Naive thymus-derived CD8-positive, alpha-beta T cell (primary cell): ENCODE data around the gene RNU5B-1. TPM values are rescaled to one million over a fixed set of nuclear protein-coding genes. Genes with fewer than 3 reads are reported as not detected.

Source experiments
- ATAC-seq, 2 donors: fragments of 150-1000 bp; cut with Tn5 transposase in 1 of 2; sonication (Bioruptor Pico), chemical (Tn5 transposase) in 1 of 2; 1 replicate in 1 of 2; 2 replicates in 1 of 2; pipeline ENCODE4 v1.10.0; 2021; ENCODE audit warnings: mild to moderate bottlenecking in 2 of 2, moderate library complexity in 2 of 2
- POLR2A ChIA-PET: fragments of 350-600 bp; sonication (Branson Sonifier 250); formaldehyde crosslinking; loops from one replicate; lab custom pipeline; 2021; ENCODE audit warnings: antibody characterized with exemption; lab: Charles Lee
- DNase-seq, 10 donors: peaks; one replicate each; pipeline versions ENCODE4 v3.0.0 to v3.0.0-alpha.2; 2020 to 2022
- H3K27ac Mint-ChIP-seq, 10 donors: one replicate each; pipeline ENCODE4 v1.8.0; 2020 to 2022; ENCODE audit warnings: mild to moderate bottlenecking in 10 of 10, mixed read lengths in 10 of 10, moderate library complexity in 4 of 10, inconsistent platforms in 1 of 10
- H3K27me3 Mint-ChIP-seq, 5 donors: one replicate each; pipeline ENCODE4 v1.8.0; 2021 to 2022; ENCODE audit warnings: mixed read lengths in 5 of 5
- H3K36me3 Mint-ChIP-seq, 3 donors: one replicate each; pipeline ENCODE4 v1.8.0; 2020 to 2022; ENCODE audit warnings: mixed read lengths in 3 of 3, mild to moderate bottlenecking in 2 of 3, inconsistent platforms in 1 of 3
- H3K4me1 Mint-ChIP-seq, 4 donors: one replicate each; pipeline ENCODE4 v1.8.0; 2021 to 2022; ENCODE audit warnings: mixed read lengths in 4 of 4
- H3K4me3 Mint-ChIP-seq, 10 donors: one replicate each; pipeline ENCODE4 v1.8.0; 2020 to 2022; ENCODE audit warnings: mild to moderate bottlenecking in 10 of 10, mixed read lengths in 10 of 10, moderate library complexity in 6 of 10, inconsistent platforms in 1 of 10
- H3K9me3 Mint-ChIP-seq, 9 donors: one replicate each; pipeline ENCODE4 v1.8.0; 2020 to 2022; ENCODE audit warnings: mixed read lengths in 9 of 9, mild to moderate bottlenecking in 3 of 9, inconsistent platforms in 1 of 9, moderate library complexity in 1 of 9
- polyA plus RNA-seq, 3 donors: library from polyadenylated mRNA; unstranded; fragments of 300-500 nt; fragmentation: Illumina TruSeq; gene quantifications; one replicate each; pipeline ENCODE4 v1.2.3, GENCODE V29; 2021
- total RNA-seq, 8 experiments: library from RNA in 2 of 8; stranded (reverse) in 2 of 8; gene quantifications; one replicate each; pipeline ENCODE4 v1.2.3 and lab custom pipeline; 2021 to 2026

RNU5B-1 gene
- total and polyA plus RNA-seq, 5 experiments from 2014 or later: 20.8 to 33.0 TPM; not detected in 3

DNA sequence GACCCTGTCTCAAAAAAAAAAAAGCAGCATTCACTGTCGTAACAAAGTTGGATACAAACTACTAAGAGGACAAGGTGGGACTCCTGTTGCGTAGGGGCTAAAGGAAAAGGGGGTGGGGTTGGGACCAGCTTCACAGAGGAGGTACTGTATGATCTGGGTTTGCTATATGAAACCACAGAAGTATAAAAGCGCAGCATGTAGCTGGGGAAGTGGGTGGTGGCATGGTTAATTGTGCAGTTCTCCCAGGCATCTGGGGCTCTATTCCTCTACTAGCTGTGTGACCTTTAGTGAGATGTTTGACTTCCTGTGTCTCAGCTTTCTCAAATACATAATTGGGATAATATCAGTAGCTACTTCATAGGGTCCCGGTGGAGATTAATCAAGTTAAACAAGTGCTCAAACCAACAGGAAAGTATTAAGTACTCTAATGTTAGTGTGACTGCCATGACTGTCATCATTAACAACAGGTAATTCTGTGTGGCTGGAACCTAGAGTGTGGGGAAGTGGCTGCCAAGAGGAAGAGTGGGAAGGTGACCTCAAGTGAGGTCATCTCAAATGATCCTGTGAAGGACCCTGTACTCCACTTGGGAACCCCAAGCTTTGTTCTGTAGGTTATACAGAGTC is 29.3 kb upstream of the RNU5B-1 start:
- ATAC-seq (peak; percentile 94), DNase-seq (peak in 6 of 10 donors; percentile 12 to 67 (median 38))
- Mint-ChIP-seq H3K27me3 (no peaks in the 10 kb centered on the region), H3K27ac (peak overlapping the region; percentile 59 to 93 (median 90)), H3K4me3 (peak overlapping the region; percentile 9 to 81 (median 62)), H3K9me3 (no peaks in the 10 kb centered on the region), H3K36me3 (peaks cover 0 to 17% (median 0%) of the 10 kb centered on the region in 3 donors), H3K4me1 (peaks cover 33 to 71% (median 47%) of the 10 kb centered on the region in 4 donors)
- POLR2A ChIA-PET: interaction anchor here (1.1 to 4.0 kb wide), 3 partner anchors 11 to 29 kb away, joined by 5 to 32 read pairs (median 7); partner anchors contain the start of genes PARP16 and RNU5B-1

DNA sequence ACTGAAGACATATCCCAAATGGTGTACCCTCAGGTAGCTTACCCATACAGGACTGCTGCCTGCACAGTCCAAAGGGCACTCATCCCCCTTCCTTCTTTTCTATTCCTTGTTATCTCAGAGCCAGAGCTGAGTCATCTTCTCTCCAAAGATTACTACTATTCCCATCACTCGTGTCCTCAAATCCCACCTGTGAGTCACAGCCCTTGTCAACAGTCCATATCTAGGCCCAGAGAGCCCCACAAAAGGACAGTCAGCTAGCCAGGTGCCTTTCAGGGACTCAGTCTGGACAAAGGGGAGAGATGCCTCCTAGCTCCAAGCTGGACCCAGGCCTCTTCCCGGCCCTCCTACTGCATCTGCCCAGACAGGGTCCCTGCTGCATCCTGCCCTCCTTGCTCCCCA is 28.8 kb upstream of the RNU5B-1 start:
- POLR2A ChIA-PET: interaction anchor here (1.1 to 4.0 kb wide), 3 partner anchors 11 to 29 kb away, joined by 5 to 32 read pairs (median 7); partner anchors contain the start of genes PARP16 and RNU5B-1
- no peak for ATAC-seq
- H3K9me3 Mint-ChIP-seq: no peaks in the 10 kb centered on the region

GRCh38 chr15:65277015-65277414 is 27.5 kb upstream of the RNU5B-1 start:
- H3K27ac Mint-ChIP-seq: peak overlapping the region in 9 of 10 donors; percentile 73 to 92 (median 78)
- peaks cover 0 to 13% (median 0%) of the 10 kb centered on the region in 3 donors for H3K36me3 Mint-ChIP-seq
- no peak for DNase-seq
- no peaks in the 10 kb centered on the region for H3K9me3 Mint-ChIP-seq
- peak overlapping the region in 4 of 10 donors; percentile 2 to 40 (median 33) for H3K4me3 Mint-ChIP-seq
- POLR2A ChIA-PET: interaction anchor here (0.6 to 2.3 kb wide), 4 partner anchors 10 to 92 kb away, joined by 3 to 10 read pairs (median 8); partner anchors contain the start of genes CLPX and PARP16
- H3K4me1 Mint-ChIP-seq: peaks cover 36 to 74% (median 55%) of the 10 kb centered on the region in 4 donors
- no peak for ATAC-seq
- H3K27me3 Mint-ChIP-seq: no peaks in the 10 kb centered on the region

More for the DNA sequence above, 28.8 kb upstream of the RNU5B-1 start:
- H3K4me3 Mint-ChIP-seq: peak overlapping the region in 9 of 10 donors; percentile 9 to 81 (median 62)
- no peak for DNase-seq
- H3K27ac Mint-ChIP-seq: peak overlapping the region; percentile 59 to 93 (median 90)
- peaks cover 36 to 73% (median 50%) of the 10 kb centered on the region in 4 donors for H3K4me1 Mint-ChIP-seq
- H3K36me3 Mint-ChIP-seq: peaks cover 0 to 13% (median 0%) of the 10 kb centered on the region in 3 donors
- no peaks in the 10 kb centered on the region for H3K27me3 Mint-ChIP-seq

DNA sequence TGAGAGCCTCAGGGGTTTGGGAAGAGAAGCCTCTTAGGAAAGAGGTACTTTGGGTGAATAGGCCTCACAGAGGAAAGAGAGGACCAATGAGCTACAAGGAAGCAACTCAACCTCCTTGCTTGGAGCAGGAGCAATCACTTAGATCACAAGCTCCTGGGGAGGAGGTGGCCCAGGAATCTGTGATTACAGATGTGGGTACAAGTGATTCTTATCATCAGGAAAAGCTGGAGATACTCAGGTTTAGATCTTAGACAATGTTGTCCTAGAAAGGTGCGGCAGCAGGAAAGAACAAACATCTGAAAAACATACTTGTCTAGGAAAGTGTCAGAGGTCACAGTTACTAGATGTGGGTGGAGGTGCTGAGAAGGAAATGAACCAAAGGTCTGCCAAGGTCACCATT is 26.0 kb upstream of the RNU5B-1 start:
- Mint-ChIP-seq H3K36me3 (peaks cover 0 to 22% (median 6%) of the 10 kb centered on the region in 3 donors), H3K9me3 (no peaks in the 10 kb centered on the region), H3K4me3 (peak overlapping the region in 1 of 10 donors; percentile 14), H3K27ac (peak overlapping the region; percentile 23 to 80 (median 50)), H3K4me1 (peaks cover 45 to 80% (median 65%) of the 10 kb centered on the region in 4 donors), H3K27me3 (no peaks in the 10 kb centered on the region)
- ATAC-seq (no peak), DNase-seq (no peak)
- POLR2A ChIA-PET: interaction anchor here (0.6 to 2.3 kb wide), 4 partner anchors 8 to 113 kb away, joined by 3 to 10 read pairs (median 5); partner anchors contain the start of gene PARP16

- Mint-ChIP-seq H3K27me3 (no peaks in the 10 kb centered on the region), H3K36me3 (peaks cover 0 to 16% (median 6%) of the 10 kb centered on the region in 3 donors), H3K27ac (peak overlapping the region; percentile 82 to 95 (median 91)), H3K4me3 (peak overlapping the region; percentile 84 to 93 (median 89)), H3K4me1 (peaks cover 21 to 62% (median 54%) of the 10 kb centered on the region in 4 donors), H3K9me3 (no peaks in the 10 kb centered on the region)
- POLR2A ChIA-PET: interaction anchor here (0.6 to 5.0 kb wide), 8 partner anchors 8 to 484 kb away, joined by 3 to 93 read pairs (median 18); partner anchors contain the start of genes CLPX, RNU5A-1 and RNU5B-1
- DNase-seq (no peak), ATAC-seq (no peak)
Observed at GRCh38 chr15:65285291-65286068, 19.0 kb upstream of the RNU5B-1 start.

DNA sequence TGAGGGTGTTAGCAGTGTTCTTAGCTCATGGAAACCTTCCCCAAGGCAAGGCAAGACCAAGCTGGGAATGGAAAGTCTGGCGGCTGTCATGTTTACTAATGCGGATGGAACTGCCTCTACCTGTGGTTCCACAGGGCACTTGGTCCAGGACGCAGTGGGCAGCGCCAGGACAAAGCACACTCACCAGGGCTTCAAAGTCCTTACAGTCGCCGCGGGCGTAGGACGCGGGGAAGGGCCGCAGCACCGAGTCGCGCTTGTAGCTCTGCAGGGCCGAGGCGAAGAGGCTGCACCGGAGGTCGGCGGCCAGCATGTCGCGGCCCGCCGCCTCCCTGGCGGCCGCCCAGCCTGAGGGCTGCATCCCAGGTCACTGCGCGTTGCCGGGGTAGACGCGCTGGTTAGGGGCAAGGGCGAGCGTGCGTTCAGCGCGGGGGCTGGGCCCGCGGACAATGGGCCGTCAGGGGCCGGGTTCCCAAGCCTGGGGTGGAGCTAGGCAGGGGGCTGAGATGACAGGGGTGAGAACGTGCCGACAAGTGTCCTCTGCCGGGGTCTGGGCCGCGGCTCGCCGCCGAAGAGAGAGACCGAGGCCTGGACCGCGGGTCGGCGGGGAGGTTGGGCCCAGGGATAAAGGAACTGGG is 18.3 kb upstream of the RNU5B-1 start:
- H3K9me3 Mint-ChIP-seq: no peaks in the 10 kb centered on the region
- H3K36me3 Mint-ChIP-seq: peaks cover 0 to 16% (median 6%) of the 10 kb centered on the region in 3 donors
- H3K4me1 Mint-ChIP-seq: peaks cover 20 to 55% (median 49%) of the 10 kb centered on the region in 4 donors
- POLR2A ChIA-PET: interaction anchor here (0.5 to 5.0 kb wide), 11 partner anchors 8 to 506 kb away, joined by 3 to 93 read pairs (median 4); partner anchors contain the start of genes CLPX, DENND4A, RNU5A-1 and RNU5B-1
- ATAC-seq (peak; percentile 13 to 32), DNase-seq (peak in 2 of 10 donors; percentile 19 to 24)
- H3K4me3 Mint-ChIP-seq: peak overlapping the region; percentile 84 to 93 (median 89)
- no peaks in the 10 kb centered on the region for H3K27me3 Mint-ChIP-seq
- peak overlapping the region; percentile 82 to 95 (median 91) for H3K27ac Mint-ChIP-seq

DNA sequence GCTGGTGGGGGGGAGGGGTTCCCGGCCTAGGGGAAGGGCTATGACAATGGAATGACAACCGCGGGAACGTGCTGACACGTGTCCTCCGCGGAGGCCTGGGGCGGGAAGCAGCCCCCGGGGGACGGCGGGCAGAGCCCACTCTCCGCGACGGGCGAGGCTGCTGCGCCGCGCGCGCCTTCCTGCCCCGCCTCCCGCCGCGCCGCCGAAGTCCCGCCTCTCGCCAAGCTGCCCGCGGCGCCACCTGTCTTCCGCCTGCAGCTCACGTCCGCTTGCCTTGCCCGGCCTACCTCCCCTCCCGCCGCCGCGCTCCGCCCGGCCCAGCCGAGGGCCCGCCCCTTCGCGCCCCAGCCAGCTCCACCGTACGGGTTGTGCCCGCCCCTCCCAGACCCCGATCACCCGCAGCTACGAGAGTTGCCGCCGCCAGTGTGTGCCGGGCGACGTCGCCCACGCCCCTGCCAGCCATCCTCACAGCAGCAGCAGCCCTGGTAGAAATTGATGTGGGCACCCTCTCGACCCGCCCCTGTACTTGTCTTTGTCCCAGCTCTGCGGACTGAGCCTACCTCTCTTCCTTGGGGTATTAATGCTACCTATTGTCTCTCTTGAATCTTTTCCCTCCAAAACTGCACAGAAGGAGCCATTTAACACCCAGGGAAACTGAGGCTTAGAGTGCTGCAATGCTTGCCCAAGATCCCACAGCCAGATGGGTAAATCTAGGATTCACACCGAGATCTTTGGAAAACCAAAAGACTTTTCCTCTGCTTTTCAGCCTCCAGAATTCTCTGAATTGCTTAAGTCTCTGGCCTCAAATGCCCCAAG is 17.6 kb upstream of the RNU5B-1 start, which contains the start of gene PARP16:
TSS of gene PARP16 (minus strand) at position 180 of the 816 bp plus-strand sequence. CDS start 457 bp downstream, outside the sequence.
- peak within 1 kb of the TSS; percentile 84 to 93 (median 89) for H3K4me3 Mint-ChIP-seq
- peak; percentile 83 to 95 (median 89) for DNase-seq
- ATAC-seq: peak; percentile 95
- H3K27me3 Mint-ChIP-seq: no peaks in the 10 kb centered on the region
- no peaks in the 10 kb centered on the region for H3K9me3 Mint-ChIP-seq
- H3K27ac Mint-ChIP-seq: peak within 1 kb of the TSS; percentile 83 to 96 (median 93)
- peaks cover 0 to 16% (median 6%) of the 10 kb centered on the region in 3 donors for H3K36me3 Mint-ChIP-seq
- peaks cover 20 to 51% (median 47%) of the 10 kb centered on the region in 4 donors for H3K4me1 Mint-ChIP-seq
- POLR2A ChIA-PET: interaction anchor here (0.5 to 5.0 kb wide), 12 partner anchors 9 to 505 kb away, joined by 3 to 93 read pairs (median 4); partner anchors contain the start of genes CLPX, DENND4A, PIF1 and RNU5A-1

GRCh38 chr15:65287520-65287855 is 17.0 kb upstream of the RNU5B-1 start:
- peaks cover 0 to 12% (median 2%) of the 10 kb centered on the region in 3 donors for H3K36me3 Mint-ChIP-seq
- no peaks in the 10 kb centered on the region for H3K27me3 Mint-ChIP-seq
- H3K9me3 Mint-ChIP-seq: no peaks in the 10 kb centered on the region
- POLR2A ChIA-PET: interaction anchor here (0.7 to 5.0 kb wide), 8 partner anchors 9 to 462 kb away, joined by 3 to 93 read pairs (median 21); partner anchors contain the start of genes CLPX, PIF1, RNU5A-1 and RNU5B-1
- DNase-seq (no peak), ATAC-seq (no peak)
- H3K4me1 Mint-ChIP-seq: peaks cover 16 to 46% (median 41%) of the 10 kb centered on the region in 4 donors
- peak overlapping the region; percentile 84 to 93 (median 89) for H3K4me3 Mint-ChIP-seq
- peak overlapping the region; percentile 83 to 96 (median 93) for H3K27ac Mint-ChIP-seq

GRCh38 chr15:65289261-65289854 is 15.1 kb upstream of the RNU5B-1 start:
- ATAC-seq (no peak), DNase-seq (no peak)
- H3K4me3 Mint-ChIP-seq: no peak overlapping the region
- no peaks in the 10 kb centered on the region for H3K9me3 Mint-ChIP-seq
- peak overlapping the region in 1 of 10 donors; percentile 43 for H3K27ac Mint-ChIP-seq
- H3K4me1 Mint-ChIP-seq: peaks cover 10 to 37% (median 27%) of the 10 kb centered on the region in 4 donors
- POLR2A ChIA-PET: interaction anchor here (0.7 kb wide), 2 partner anchors 15 to 879 kb away, joined by 3 to 8 read pairs; partner anchors contain the start of gene RNU5B-1
- H3K27me3 Mint-ChIP-seq: no peaks in the 10 kb centered on the region
- peaks cover 0 to under 1% (median 0%) of the 10 kb centered on the region in 3 donors for H3K36me3 Mint-ChIP-seq

GRCh38 chr15:65290228-65290627 is 14.2 kb upstream of the RNU5B-1 start:
- no peak for ATAC-seq

More at GRCh38 chr15:65290228-65290627, 14.2 kb upstream of the RNU5B-1 start:
- no peaks in the 10 kb centered on the region for H3K27me3 Mint-ChIP-seq
- peak overlapping the region in 2 of 10 donors; percentile 46 to 53 for H3K27ac Mint-ChIP-seq
- no peaks in the 10 kb centered on the region for H3K9me3 Mint-ChIP-seq
- H3K36me3 Mint-ChIP-seq: no peaks in the 10 kb centered on the region
- POLR2A ChIA-PET: interaction anchor here (0.7 kb wide), 1 partner anchor 15 kb away, joined by 3 read pairs; the partner anchor contains the start of gene RNU5B-1
- DNase-seq: no peak
- peaks cover 10 to 36% (median 26%) of the 10 kb centered on the region in 4 donors for H3K4me1 Mint-ChIP-seq
- H3K4me3 Mint-ChIP-seq: no peak overlapping the region
